Glutamatergic neuron (in vitro differentiated cells): ENCODE data around the gene CD44. TPM values are rescaled to one million over a fixed set of nuclear protein-coding genes. Genes with fewer than 3 reads are reported as not detected.
"Not testable (repeated sequence)": the region's sequence is repeated elsewhere in the genome, so short reads cannot be mapped to it uniquely, and the experiment has no call there.

Experiments
- DNase-seq: peaks from one replicate; pipeline ENCODE4 v3.0.0; 2022
- H3K27ac Mint-ChIP-seq: one replicate; pipeline ENCODE4 v1.8.0; 2020; ENCODE audit warnings: mild to moderate bottlenecking, mixed read lengths, inconsistent platforms; ENCODE audit not compliant: unreplicated experiment
- H3K27me3 Mint-ChIP-seq: one replicate; pipeline ENCODE4 v1.8.0; 2020; ENCODE audit warnings: mild to moderate bottlenecking, moderate library complexity, mixed read lengths, inconsistent platforms; ENCODE audit not compliant: unreplicated experiment
- H3K36me3 Mint-ChIP-seq: one replicate; pipeline ENCODE4 v1.8.0; 2020; ENCODE audit warnings: mild to moderate bottlenecking, mixed read lengths, inconsistent platforms; ENCODE audit not compliant: unreplicated experiment
- H3K4me1 Mint-ChIP-seq: one replicate; pipeline ENCODE4 v1.8.0; 2020; ENCODE audit warnings: mild to moderate bottlenecking, low read depth, mixed read lengths, inconsistent platforms; ENCODE audit not compliant: unreplicated experiment
- H3K4me3 Mint-ChIP-seq: one replicate; pipeline ENCODE4 v1.8.0; 2020; ENCODE audit warnings: mild to moderate bottlenecking, mixed read lengths, inconsistent platforms; ENCODE audit not compliant: unreplicated experiment
- H3K9me3 Mint-ChIP-seq: one replicate; pipeline ENCODE4 v1.8.0; 2020; ENCODE audit warnings: mild to moderate bottlenecking, moderate library complexity, mixed read lengths, inconsistent platforms; ENCODE audit not compliant: unreplicated experiment
- CTCF ChIP-seq: fragments of 200-600 bp; sonication (generic); IDR thresholded peaks from one replicate; pipeline ENCODE4 v1.5.0; 2021; ENCODE audit not compliant: partially characterized antibody, unreplicated experiment
- total RNA-seq: library from RNA; stranded (reverse); fragmentation: NEBNext Ultra II Directional; extraction: Animal tissue kit (Norgen Biotek cat#: 25700); gene quantifications from one replicate; pipeline ENCODE4 v1.2.1, GENCODE V29; 2021; ENCODE audit not compliant: unreplicated experiment

The CD44 gene
- total RNA-seq, 1 donor from 2014 or later, result 0.71 TPM

- no peaks in the 10 kb centered on the region for H3K9me3 Mint-ChIP-seq
- no peaks in the 10 kb centered on the region for H3K27me3 Mint-ChIP-seq
- H3K4me1 Mint-ChIP-seq, result no peaks in the 10 kb centered on the region
- no peak overlapping the region for H3K27ac Mint-ChIP-seq
- DNase-seq, result no peak
- H3K4me3 Mint-ChIP-seq, result no peak overlapping the region
- no peak for TF ChIP-seq CTCF
- H3K36me3 Mint-ChIP-seq, result no peaks in the 10 kb centered on the region
Measured at GRCh38 chr11:35107861-35108260, 31.1 kb upstream of the CD44 start.

DNA sequence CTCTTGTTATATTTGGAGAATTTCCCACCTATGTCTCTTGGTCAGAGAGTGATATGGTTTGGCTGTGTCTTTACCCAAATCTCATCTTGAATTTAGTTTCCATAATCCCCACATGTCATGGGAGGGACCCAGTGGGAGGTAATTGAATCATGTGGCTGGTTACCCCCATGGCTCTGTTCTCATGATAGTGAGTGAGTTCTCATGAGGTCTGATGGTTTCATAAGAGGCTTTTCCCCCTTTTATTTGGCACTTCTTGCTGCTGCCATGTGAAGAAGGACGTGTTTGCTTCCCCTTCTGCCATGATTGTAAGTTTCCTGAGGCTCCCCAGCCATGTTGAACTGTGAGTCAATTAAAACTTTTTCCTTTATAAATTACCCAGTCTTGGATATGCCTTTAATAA, 30.6 kb upstream of the CD44 start:
- not testable (repeated sequence) for H3K4me3 Mint-ChIP-seq, H3K27ac Mint-ChIP-seq, H3K4me1 Mint-ChIP-seq, H3K36me3 Mint-ChIP-seq, DNase-seq, H3K27me3 Mint-ChIP-seq, H3K9me3 Mint-ChIP-seq

GRCh38 chr11:35109041-35109440, 29.9 kb upstream of the CD44 start:
- Mint-ChIP-seq H3K27ac (no peak overlapping the region), H3K4me3 (no peak overlapping the region), H3K36me3 (no peaks in the 10 kb centered on the region), H3K4me1 (no peaks in the 10 kb centered on the region), H3K27me3 (no peaks in the 10 kb centered on the region), H3K9me3 (no peaks in the 10 kb centered on the region)
- no peak for TF ChIP-seq CTCF
- DNase-seq, result no peak

GRCh38 chr11:35109827-35110226, 29.1 kb upstream of the CD44 start:
- H3K9me3 Mint-ChIP-seq, result no peaks in the 10 kb centered on the region
- no peaks in the 10 kb centered on the region for H3K4me1 Mint-ChIP-seq
- no peak for TF ChIP-seq CTCF
- no peak for DNase-seq
- H3K27ac Mint-ChIP-seq, result no peak overlapping the region
- no peaks in the 10 kb centered on the region for H3K27me3 Mint-ChIP-seq
- no peak overlapping the region for H3K4me3 Mint-ChIP-seq
- no peaks in the 10 kb centered on the region for H3K36me3 Mint-ChIP-seq

- Mint-ChIP-seq H3K4me3 (no peak overlapping the region), H3K36me3 (no peaks in the 10 kb centered on the region), H3K27ac (no peak overlapping the region), H3K9me3 (no peaks in the 10 kb centered on the region), H3K27me3 (no peaks in the 10 kb centered on the region), H3K4me1 (no peaks in the 10 kb centered on the region)
- TF ChIP-seq CTCF, result no peak
- DNase-seq, result no peak
Measured at GRCh38 chr11:35111161-35112055, 27.6 kb upstream of the CD44 start.
